Trophoblast cell (in vitro differentiated cells and primary cell): ENCODE results near the gene LENG8.

Experiments used
- DNase-seq, 2 donors: peaks; one replicate each; pipeline ENCODE4 v3.0.0-alpha.2; 2016
- H2AFZ ChIP-seq: 2 replicates; pipeline ENCODE4 v1.6.1; 2013; ENCODE audit warnings: low read length, moderate library complexity, mild to moderate bottlenecking; ENCODE audit not compliant: insufficient read depth, poor library complexity
- H2AK5ac ChIP-seq: 2 replicates; pipeline ENCODE4 v1.6.1; 2013; ENCODE audit warnings: mild to moderate bottlenecking, low read length
- H2BK120ac ChIP-seq: 2 replicates; pipeline ENCODE4 v1.6.1; 2013; ENCODE audit warnings: low read length, mild to moderate bottlenecking, moderate library complexity; ENCODE audit not compliant: insufficient read depth, poor library complexity
- H2BK12ac ChIP-seq: 2 replicates; pipeline ENCODE4 v1.6.1; 2013; ENCODE audit warnings: mild to moderate bottlenecking, low read length, moderate library complexity
- H2BK5ac ChIP-seq: 2 replicates; pipeline ENCODE4 v1.6.1; 2013; ENCODE audit warnings: low read length, low read depth, moderate library complexity, mild to moderate bottlenecking; ENCODE audit not compliant: poor library complexity
- H3K14ac ChIP-seq: 2 replicates; pipeline ENCODE4 v1.6.1; 2013; ENCODE audit warnings: mild to moderate bottlenecking, low read length
- H3K18ac ChIP-seq: 2 replicates; pipeline ENCODE4 v1.6.1; 2013; ENCODE audit warnings: mild to moderate bottlenecking, low read length
- H3K23ac ChIP-seq: 2 replicates; pipeline ENCODE4 v1.6.1; 2013; ENCODE audit warnings: low read length
- H3K27ac ChIP-seq: 2 replicates; pipeline ENCODE4 v1.5.1; 2013; ENCODE audit warnings: low read depth, mild to moderate bottlenecking, inconsistent platforms, low read length, moderate library complexity
- H3K27me3 ChIP-seq: 2 replicates; pipeline ENCODE4 v1.6.1; 2013; ENCODE audit warnings: inconsistent platforms, mild to moderate bottlenecking, low read length, moderate library complexity; ENCODE audit not compliant: insufficient read depth
- H3K36me3 ChIP-seq, 2 experiments: 1 replicate in 1 of 2; 2 replicates in 1 of 2; pipeline ENCODE4 v1.6.1; 2013; ENCODE audit warnings: low read length in 2 of 2, mild to moderate bottlenecking in 2 of 2, moderate library complexity in 1 of 2; ENCODE audit not compliant: insufficient read depth in 2 of 2, control insufficient read depth in 1 of 2
- H3K4ac ChIP-seq: 2 replicates; pipeline ENCODE4 v1.6.1; 2013; ENCODE audit warnings: low read depth, mild to moderate bottlenecking, low read length, moderate library complexity
- H3K4me1 ChIP-seq, 2 experiments: 1 replicate in 1 of 2; 2 replicates in 1 of 2; pipeline ENCODE4 v1.6.1; 2013; ENCODE audit warnings: low read length in 2 of 2, mild to moderate bottlenecking in 2 of 2, moderate library complexity in 1 of 2; ENCODE audit not compliant: insufficient read depth in 2 of 2, control insufficient read depth in 1 of 2
- H3K4me2 ChIP-seq: 2 replicates; pipeline ENCODE4 v1.6.1; 2013; ENCODE audit warnings: inconsistent platforms, mild to moderate bottlenecking, low read length, moderate library complexity
- H3K4me3 ChIP-seq: 2 replicates; pipeline ENCODE4 v1.5.1; 2013; ENCODE audit warnings: mild to moderate bottlenecking, low read depth, low read length, inconsistent platforms
- H3K79me1 ChIP-seq: one replicate; pipeline ENCODE4 v1.6.1; 2013; ENCODE audit warnings: low read length
- H3K79me2 ChIP-seq: 2 replicates; pipeline ENCODE4 v1.6.1; 2013; ENCODE audit warnings: low read length, mild to moderate bottlenecking; ENCODE audit not compliant: control insufficient read depth, insufficient read depth, poor library complexity
- H3K9ac ChIP-seq: 2 replicates; pipeline ENCODE4 v1.6.1; 2013; ENCODE audit warnings: mild to moderate bottlenecking, low read length
- H3K9me3 ChIP-seq: 2 replicates; pipeline ENCODE4 v1.6.1; 2013; ENCODE audit warnings: low read depth, mild to moderate bottlenecking, control low read depth, inconsistent platforms, low read length; ENCODE audit not compliant: insufficient read depth
- H4K12ac ChIP-seq: 2 replicates; pipeline ENCODE4 v1.6.1; 2013; ENCODE audit warnings: low read depth, mild to moderate bottlenecking, low read length, moderate library complexity
- H4K8ac ChIP-seq: 2 replicates; pipeline ENCODE4 v1.6.1; 2013; ENCODE audit warnings: low read depth, mild to moderate bottlenecking, low read length, moderate library complexity
- H4K91ac ChIP-seq: one replicate; pipeline ENCODE4 v1.6.1; 2013; ENCODE audit warnings: low read depth, mild to moderate bottlenecking, low read length, moderate library complexity
- WGBS: extraction: QIAGEN DNeasy Blood & Tissue Kit; methylation state at CpG from one replicate; pipeline ENCODE4 v1.1.7; 2013; ENCODE audit warnings: missing lambda C conversion rate; ENCODE audit not compliant: insufficient read length, insufficient coverage; ENCODE audit errors: extremely low coverage; 5-methylcytosine and 5-hydroxymethylcytosine counted together

LENG8 gene

DNA sequence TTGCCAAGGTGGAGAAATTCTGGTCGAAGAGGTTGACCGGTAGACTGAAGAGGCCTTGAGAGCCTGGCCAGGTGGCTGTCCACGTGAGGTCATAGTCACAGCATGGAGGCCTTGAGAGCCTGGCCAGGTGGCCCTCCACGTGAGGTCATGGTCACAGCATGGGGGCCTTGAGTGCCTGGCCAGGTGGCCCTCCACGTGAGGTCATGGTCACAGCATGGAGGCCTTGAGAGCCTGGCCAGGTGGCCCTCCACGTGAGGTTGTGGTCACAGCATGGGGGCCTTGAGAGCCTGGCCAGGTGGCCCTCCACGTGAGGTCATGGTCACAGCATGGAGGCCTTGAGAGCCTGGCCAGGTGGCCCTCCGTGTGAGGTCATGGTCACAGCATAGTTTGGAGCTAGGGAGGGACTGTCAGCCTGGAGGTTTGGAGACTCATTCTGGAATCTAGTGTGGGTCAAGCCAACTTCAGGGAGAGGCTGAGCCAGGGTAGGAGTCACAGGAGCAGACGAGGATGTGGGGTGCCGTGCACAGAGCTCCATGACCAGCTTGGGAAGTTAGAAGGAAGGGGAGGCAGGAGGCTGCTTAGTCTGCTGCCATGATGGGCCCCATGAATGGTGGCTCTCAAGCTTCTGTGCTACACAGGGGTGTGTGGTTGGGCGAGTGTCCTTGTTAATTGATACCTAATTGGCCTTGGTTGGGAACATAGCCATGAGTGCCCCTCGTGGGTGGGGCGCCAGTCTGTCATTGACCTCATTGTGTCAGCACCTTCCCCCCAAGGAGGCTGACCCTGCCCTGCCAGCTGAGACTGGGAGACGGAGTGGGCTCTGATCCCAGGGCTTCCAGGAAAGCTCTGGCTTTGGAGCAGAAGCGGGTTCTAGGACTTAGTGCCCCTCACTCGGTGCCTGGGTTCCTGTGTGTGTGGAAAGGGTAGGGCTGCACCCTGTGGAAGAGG lies 10.6 kb downstream of the LENG8 start:
- no peak for DNase-seq
- Histone ChIP-seq H3K4me2 (no peak overlapping the region), H2BK120ac (no peak overlapping the region), H3K79me1 (peaks cover 14% of the 10 kb centered on the region), H3K9me3 (peaks cover 2% of the 10 kb centered on the region), H3K4me3 (no peak overlapping the region), H3K9ac (no peak overlapping the region), H2AK5ac (no peak overlapping the region), H3K4me1 (peaks cover 13 to 15% of the 10 kb centered on the region in 2 experiments), H3K14ac (no peak overlapping the region), H3K23ac (no peak overlapping the region), H3K36me3 (peaks cover 77% of the 10 kb centered on the region in 2 experiments), H3K18ac (no peak overlapping the region), H2BK12ac (no peak overlapping the region), H2BK5ac (no peak overlapping the region), H3K4ac (no peak overlapping the region), H3K79me2 (peaks cover 6% of the 10 kb centered on the region), H4K91ac (no peak overlapping the region), H2AFZ (no peak overlapping the region), H4K8ac (no peak overlapping the region), H3K27me3 (no peaks in the 10 kb centered on the region), H3K27ac (no peak overlapping the region), H4K12ac (peak overlapping the region; percentile 39)
- WGBS: no CpG with 5 or more reads among the region's 16 CpGs

- Histone ChIP-seq H3K27ac (no peak overlapping the region), H3K4ac (no peak overlapping the region), H4K8ac (no peak overlapping the region), H2AFZ (no peak overlapping the region), H3K14ac (no peak overlapping the region), H3K36me3 (peaks cover 68 to 69% of the 10 kb centered on the region in 2 experiments), H3K4me3 (no peak overlapping the region), H2AK5ac (no peak overlapping the region), H3K18ac (no peak overlapping the region), H2BK120ac (no peak overlapping the region), H3K79me1 (peaks cover 15% of the 10 kb centered on the region), H3K4me1 (peaks cover 17 to 18% of the 10 kb centered on the region in 2 experiments), H4K91ac (no peak overlapping the region), H2BK5ac (no peak overlapping the region), H3K9me3 (peaks cover 4% of the 10 kb centered on the region), H3K9ac (no peak overlapping the region), H3K23ac (no peak overlapping the region), H2BK12ac (no peak overlapping the region), H3K27me3 (no peaks in the 10 kb centered on the region), H3K79me2 (peaks cover 6% of the 10 kb centered on the region), H4K12ac (peak overlapping the region; percentile 39), H3K4me2 (no peak overlapping the region)
- WGBS: no CpG with 5 or more reads among the region's 39 CpGs
- no peak for DNase-seq
Measured at GRCh38 chr19:54460230-54461005, 11.4 kb downstream of the LENG8 start.

DNA sequence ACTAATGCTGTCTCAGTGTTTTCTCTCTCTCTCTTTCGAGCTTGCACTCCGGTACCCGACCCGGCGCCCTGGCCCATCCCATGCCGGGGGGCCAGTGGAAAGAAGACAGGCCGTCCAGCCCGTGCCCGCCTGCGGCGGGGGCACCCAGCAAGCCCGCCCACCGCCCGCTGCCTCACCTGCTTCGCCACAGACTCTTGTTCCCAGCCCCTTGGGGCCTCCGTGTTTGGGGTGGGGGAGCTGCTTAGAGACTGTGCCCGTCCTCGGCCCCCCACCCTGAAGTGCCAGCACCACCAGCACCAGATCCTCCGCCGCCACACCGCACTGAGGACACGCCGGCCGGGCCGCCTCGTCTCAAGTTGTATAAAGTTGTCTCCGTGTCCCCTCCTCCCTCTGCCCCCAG lies 12.2 kb downstream of the LENG8 start:
- H3K79me2 ChIP-seq: peaks cover 6% of the 10 kb centered on the region
- H3K27me3 ChIP-seq: no peaks in the 10 kb centered on the region
- peaks cover 4% of the 10 kb centered on the region for H3K9me3 ChIP-seq
- H2BK5ac ChIP-seq: no peak overlapping the region
- H3K18ac ChIP-seq: no peak overlapping the region
- no peak overlapping the region for H2BK12ac ChIP-seq
- no peak overlapping the region for H2AFZ ChIP-seq
- peaks cover 15% of the 10 kb centered on the region for H3K79me1 ChIP-seq
- H3K27ac ChIP-seq: no peak overlapping the region
- peaks cover 60 to 61% of the 10 kb centered on the region in 2 experiments for H3K36me3 ChIP-seq
- no peak overlapping the region for H3K4me3 ChIP-seq
- no peak overlapping the region for H4K12ac ChIP-seq
- H3K4ac ChIP-seq: no peak overlapping the region
- DNase-seq: no peak
- no peak overlapping the region for H3K4me2 ChIP-seq
- H3K4me1 ChIP-seq: peaks cover 17 to 18% of the 10 kb centered on the region in 2 experiments
- no peak overlapping the region for H2AK5ac ChIP-seq
- no peak overlapping the region for H2BK120ac ChIP-seq
- no peak overlapping the region for H3K14ac ChIP-seq
- no peak overlapping the region for H3K9ac ChIP-seq
- H4K8ac ChIP-seq: no peak overlapping the region
- no CpG with 5 or more reads among the region's 27 CpGs for WGBS
- no peak overlapping the region for H4K91ac ChIP-seq
- H3K23ac ChIP-seq: no peak overlapping the region

DNA sequence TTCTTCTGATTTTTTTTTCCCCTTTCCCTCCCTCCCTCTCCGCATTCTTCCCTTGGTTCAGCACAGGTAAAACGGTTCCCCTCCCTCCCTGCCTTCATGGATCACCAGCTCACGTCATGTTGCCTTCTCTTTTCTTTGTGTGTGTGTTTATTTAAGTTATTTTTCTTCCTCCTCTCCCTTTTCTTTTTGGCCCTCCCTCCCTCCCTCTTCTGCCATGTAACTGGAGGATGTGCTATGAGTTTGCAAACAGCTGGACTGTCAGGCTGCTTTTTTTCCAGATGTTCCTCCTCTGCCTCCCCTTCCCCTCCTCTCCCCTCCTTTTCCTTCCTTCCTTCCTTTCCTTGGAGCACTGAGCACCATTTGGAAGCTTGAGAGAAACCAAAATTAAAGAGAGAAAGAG lies 12.6 kb downstream of the LENG8 start:
- H3K79me1 ChIP-seq: peaks cover 15% of the 10 kb centered on the region
- no peak overlapping the region for H3K14ac ChIP-seq
- DNase-seq: no peak
- H3K9ac ChIP-seq: no peak overlapping the region
- H3K4me3 ChIP-seq: no peak overlapping the region
- no peak overlapping the region for H3K27ac ChIP-seq
- H3K9me3 ChIP-seq: peaks cover 4% of the 10 kb centered on the region
- no peak overlapping the region for H2AK5ac ChIP-seq
- no peaks in the 10 kb centered on the region for H3K27me3 ChIP-seq
- H3K4me2 ChIP-seq: no peak overlapping the region
- peaks cover 6% of the 10 kb centered on the region for H3K79me2 ChIP-seq
- peaks cover 56 to 57% of the 10 kb centered on the region in 2 experiments for H3K36me3 ChIP-seq
- no CpG with 5 or more reads among the region's 3 CpGs for WGBS
- no peak overlapping the region for H4K8ac ChIP-seq
- no peak overlapping the region for H3K23ac ChIP-seq
- no peak overlapping the region for H3K18ac ChIP-seq
- no peak overlapping the region for H2BK12ac ChIP-seq
- no peak overlapping the region for H2AFZ ChIP-seq
- peaks cover 17 to 18% of the 10 kb centered on the region in 2 experiments for H3K4me1 ChIP-seq
- no peak overlapping the region for H4K12ac ChIP-seq
- H2BK5ac ChIP-seq: no peak overlapping the region
- no peak overlapping the region for H3K4ac ChIP-seq
- no peak overlapping the region for H4K91ac ChIP-seq
- H2BK120ac ChIP-seq: no peak overlapping the region
